ENCODE measurements around the gene KCNG2. TPM values are rescaled to one million over a fixed set of nuclear protein-coding genes. Genes with fewer than 3 reads are reported as not detected.

KCNG2 gene
- total and polyA plus RNA-seq, 10 of the 15 experiments (the other 5 are each of a cell fraction or from before 2014, with no cell fraction given), result 0.20 to 0.23 TPM; not detected in 8

GRCh38 chr18:79935098-79935480 lies 137.4 kb downstream of the KCNG2 start (continued):
- TF ChIP-seq, protein P1, sequence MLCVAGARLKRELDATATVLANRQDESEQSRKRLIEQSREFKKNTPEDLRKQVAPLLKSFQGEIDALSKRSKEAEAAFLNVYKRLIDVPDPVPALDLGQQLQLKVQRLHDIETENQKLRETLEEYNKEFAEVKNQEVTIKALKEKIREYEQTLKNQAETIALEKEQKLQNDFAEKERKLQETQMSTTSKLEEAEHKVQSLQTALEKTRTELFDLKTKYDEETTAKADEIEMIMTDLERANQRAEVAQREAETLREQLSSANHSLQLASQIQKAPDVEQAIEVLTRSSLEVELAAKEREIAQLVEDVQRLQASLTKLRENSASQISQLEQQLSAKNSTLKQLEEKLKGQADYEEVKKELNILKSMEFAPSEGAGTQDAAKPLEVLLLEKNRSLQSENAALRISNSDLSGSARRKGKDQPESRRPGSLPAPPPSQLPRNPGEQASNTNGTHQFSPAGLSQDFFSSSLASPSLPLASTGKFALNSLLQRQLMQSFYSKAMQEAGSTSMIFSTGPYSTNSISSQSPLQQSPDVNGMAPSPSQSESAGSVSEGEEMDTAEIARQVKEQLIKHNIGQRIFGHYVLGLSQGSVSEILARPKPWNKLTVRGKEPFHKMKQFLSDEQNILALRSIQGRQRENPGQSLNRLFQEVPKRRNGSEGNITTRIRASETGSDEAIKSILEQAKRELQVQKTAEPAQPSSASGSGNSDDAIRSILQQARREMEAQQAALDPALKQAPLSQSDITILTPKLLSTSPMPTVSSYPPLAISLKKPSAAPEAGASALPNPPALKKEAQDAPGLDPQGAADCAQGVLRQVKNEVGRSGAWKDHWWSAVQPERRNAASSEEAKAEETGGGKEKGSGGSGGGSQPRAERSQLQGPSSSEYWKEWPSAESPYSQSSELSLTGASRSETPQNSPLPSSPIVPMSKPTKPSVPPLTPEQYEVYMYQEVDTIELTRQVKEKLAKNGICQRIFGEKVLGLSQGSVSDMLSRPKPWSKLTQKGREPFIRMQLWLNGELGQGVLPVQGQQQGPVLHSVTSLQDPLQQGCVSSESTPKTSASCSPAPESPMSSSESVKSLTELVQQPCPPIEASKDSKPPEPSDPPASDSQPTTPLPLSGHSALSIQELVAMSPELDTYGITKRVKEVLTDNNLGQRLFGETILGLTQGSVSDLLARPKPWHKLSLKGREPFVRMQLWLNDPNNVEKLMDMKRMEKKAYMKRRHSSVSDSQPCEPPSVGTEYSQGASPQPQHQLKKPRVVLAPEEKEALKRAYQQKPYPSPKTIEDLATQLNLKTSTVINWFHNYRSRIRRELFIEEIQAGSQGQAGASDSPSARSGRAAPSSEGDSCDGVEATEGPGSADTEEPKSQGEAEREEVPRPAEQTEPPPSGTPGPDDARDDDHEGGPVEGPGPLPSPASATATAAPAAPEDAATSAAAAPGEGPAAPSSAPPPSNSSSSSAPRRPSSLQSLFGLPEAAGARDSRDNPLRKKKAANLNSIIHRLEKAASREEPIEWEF (IDR thresholded peaks at IDR 0.05; ENCODE audit: insufficient replicate concordance, low read depth, low read length), result no peak
- TF ChIP-seq MEF2B (IDR thresholded peaks at IDR 0.05; ENCODE audit: partially characterized antibody, poor library complexity, severe bottlenecking) (no peak), EZH2 (IDR thresholded peaks at IDR 0.05; ENCODE audit: borderline replicate concordance, control insufficient read depth, low read depth, low read length) (no peak), HDAC2 (IDR thresholded peaks at IDR 0.05) (no peak), YY1 (IDR thresholded peaks at IDR 0.05; ENCODE audit: low read depth, low read length) (no peak)

DNA sequence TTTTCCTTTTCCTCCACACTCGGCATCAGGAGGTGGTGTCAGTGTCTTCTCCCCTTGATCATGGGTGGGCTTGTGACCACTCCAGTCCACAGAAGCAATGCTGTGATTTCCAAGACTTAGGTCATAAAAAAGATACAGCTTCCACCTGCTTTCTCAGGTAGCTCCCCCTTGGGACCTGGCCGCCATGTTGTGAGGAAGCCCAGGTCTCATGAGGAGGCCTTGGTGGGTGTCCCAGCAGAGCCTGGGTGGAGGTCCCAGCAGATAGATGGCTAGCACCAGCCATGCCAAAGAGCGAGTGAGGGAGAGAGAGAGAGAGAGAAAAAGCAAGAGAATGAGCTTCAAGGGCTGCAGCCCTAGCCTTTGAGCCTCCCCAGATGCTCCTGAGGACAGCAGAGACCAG lies 137.8 kb downstream of the KCNG2 start:
- peaks cover 3 to 5% of the 10 kb centered on the region in 2 experiments; a peak in 3 of 4 replicates for H3K36me3 ChIP-seq (ENCODE audit: control insufficient read depth in 2 of 2, insufficient read depth in 2 of 2, low read length in 1 of 2)

More for the DNA sequence above, 137.8 kb downstream of the KCNG2 start:
- ATAC-seq, result no peak
- intact Hi-C loops (cut with micrococcal nuclease; ENCODE audit: unreplicated experiment), result no loop called here
- Histone ChIP-seq H3K9me3 (replicated peaks; ENCODE audit: control insufficient read depth, insufficient read depth, low read length) (peaks cover 8% of the 10 kb centered on the region), H3K9ac (ENCODE audit: control insufficient read depth, insufficient read depth, low read length) (no peak overlapping the region), H3K27ac (ENCODE audit: control insufficient read depth, insufficient read depth) (no peak overlapping the region), H3K4me1 (ENCODE audit: control insufficient read depth, insufficient read depth, low read length) (no peaks in the 10 kb centered on the region), H3K4me2 (ENCODE audit: control insufficient read depth, insufficient read depth) (no peak overlapping the region), H4K20me1 (ENCODE audit: control insufficient read depth, insufficient read depth) (no peaks in the 10 kb centered on the region), H3K79me2 (ENCODE audit: control insufficient read depth, insufficient read depth, low read length) (no peaks in the 10 kb centered on the region; the same call in 1 of the 2 replicates), H3K27me3 (replicated peaks in 1 of 2; ENCODE audit: control insufficient read depth in 2 of 2, insufficient read depth in 2 of 2, low read length in 1 of 2) (no peaks in the 10 kb centered on the region), H2AFZ (ENCODE audit: control insufficient read depth, low read depth, low read length) (no peak overlapping the region), H3K4me3 (no peak overlapping the region)
- BruUV-seq (replicated peaks), result no TSS peak
- ChIA-PET POLR2A (no interaction called here), SMC1A (ENCODE audit: uncharacterized antibody, unreplicated experiment) (interaction anchor here (0.5 kb wide), 1 partner anchor 127 kb away, joined by 3 read pairs; no protein-coding TSS in a partner anchor), CTCF (no interaction called here), RAD21 (ENCODE audit: unreplicated experiment) (no interaction called here)
- TF ChIP-seq SP1 (IDR thresholded peaks at IDR 0.05; ENCODE audit: low read depth, low read length) (no peak), CHD1 (IDR thresholded peaks at IDR 0.05; ENCODE audit: low read depth, low read length) (no peak), MLLT1 (IDR thresholded peaks at IDR 0.05) (no peak)
- FAIRE-seq, result no peak
- 91% methylated on average over 3 of the region's 3 CpGs for WGBS (ENCODE audit: insufficient coverage, insufficient replicate concordance, low lambda C conversion rate, missing lambda C conversion rate)
- in situ Hi-C loops (cut with MboI), result no loop called here
- DNase-seq (ENCODE audit: low read depth, low spot score), result no peak

Data from GM12878 (cell line).